ENCODE measurements around the gene KLHDC2. TPM values are rescaled to one million over a fixed set of nuclear protein-coding genes. Genes with fewer than 3 reads are reported as not detected.
"Not testable (repeated sequence)": the region's sequence is repeated elsewhere in the genome, so short reads cannot be mapped to it uniquely, and the experiment has no call there.

KLHDC2 gene
- total and polyA plus RNA-seq, 11 donors: 40.7 to 93.6 (median 82.4) TPM

DNA sequence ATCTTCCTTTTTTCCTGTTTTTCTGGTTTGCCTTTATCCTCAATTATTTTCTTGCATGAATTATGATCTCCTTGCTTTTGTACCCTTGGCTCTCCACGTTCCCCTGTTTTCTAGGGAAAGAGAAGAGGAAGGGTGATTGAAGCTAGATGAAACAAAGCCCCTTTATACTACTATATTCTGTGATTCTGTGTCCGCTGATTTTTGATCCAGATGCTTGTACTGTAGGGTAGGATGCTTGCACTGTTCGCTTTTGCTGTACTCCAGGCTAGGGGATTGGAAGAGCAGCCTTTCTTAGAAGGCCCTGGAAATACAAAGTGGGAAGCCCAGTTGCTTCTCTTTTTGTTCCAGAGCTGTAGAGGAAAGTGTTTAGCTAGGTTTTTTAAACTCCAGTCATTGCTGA, 35.1 kb upstream of the KLHDC2 start:
- Histone ChIP-seq H3K9me3 (no peaks in the 10 kb centered on the region), H3K27ac (no peak overlapping the region), H3K27me3 (no peaks in the 10 kb centered on the region), H3K36me3 (peaks cover 0 to 90% (median 14%) of the 10 kb centered on the region in 9 donors), H3K4me3 (no peak overlapping the region), H3K4me1 (no peaks in the 10 kb centered on the region)
- WGBS, 4 donors: 87 to 93% (median 92%) methylated on average over 3 of the region's 3 CpGs
- intact Hi-C loops (cut with DNase I): no loop called here
- no peak for DNase-seq
- ATAC-seq: no peak
- no peak for TF ChIP-seq POLR2A (IDR thresholded peaks at IDR 0.05)
- no peak for TF ChIP-seq CTCF (IDR thresholded peaks at IDR 0.05)

- H3K9me3 ChIP-seq: no peaks in the 10 kb centered on the region
- peaks cover 0 to 85% (median 8%) of the 10 kb centered on the region in 9 donors for H3K36me3 ChIP-seq
- H3K27me3 ChIP-seq: no peaks in the 10 kb centered on the region
- no peaks in the 10 kb centered on the region for H3K4me1 ChIP-seq
- TF ChIP-seq POLR2A (IDR thresholded peaks at IDR 0.05): no peak
- no peak for TF ChIP-seq CTCF (IDR thresholded peaks at IDR 0.05)
- no peak overlapping the region for H3K4me3 ChIP-seq
- DNase-seq (no peak), ATAC-seq (no peak)
- no peak overlapping the region for H3K27ac ChIP-seq
- intact Hi-C loops (cut with DNase I): no loop called here
These were observed 34.1 kb upstream of the KLHDC2 start for GRCh38 chr14:49733836-49734235.

DNA sequence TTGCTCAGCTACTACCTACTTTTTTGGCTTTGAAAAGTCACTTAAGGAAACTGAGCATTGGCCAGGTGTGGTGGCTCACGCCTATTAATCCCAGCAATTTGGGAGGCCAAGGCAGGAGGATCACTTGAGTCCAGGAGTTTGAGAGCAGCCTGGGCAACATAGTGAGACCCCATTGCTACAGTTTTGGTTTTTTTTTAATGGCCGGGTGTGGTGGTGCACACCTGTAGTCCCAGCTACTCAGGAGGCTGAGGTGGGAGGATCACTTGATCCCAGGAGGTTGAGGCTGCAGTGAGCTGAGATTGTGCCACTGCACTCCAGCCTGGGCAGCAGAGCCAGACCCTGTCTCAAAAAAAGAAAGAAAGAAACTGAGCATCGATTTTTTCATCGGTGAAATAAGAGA, 32.3 kb upstream of the KLHDC2 start:
- H3K27ac ChIP-seq; H3K4me1 ChIP-seq; ATAC-seq; H3K27me3 ChIP-seq; intact Hi-C loops (cut with DNase I); H3K4me3 ChIP-seq; DNase-seq; H3K9me3 ChIP-seq: not testable (repeated sequence)
- 85 to 98% (median 97%) methylated on average over 4 of the region's 4 CpGs for WGBS, 4 donors
- peaks cover 0 to 80% (median 9%) of the 10 kb centered on the region in 9 donors for H3K36me3 ChIP-seq

- TF ChIP-seq POLR2A (IDR thresholded peaks at IDR 0.05) (no peak), CTCF (IDR thresholded peaks at IDR 0.05) (no peak)
- Histone ChIP-seq H3K4me3 (no peak overlapping the region), H3K27me3 (no peaks in the 10 kb centered on the region), H3K9me3 (no peaks in the 10 kb centered on the region), H3K4me1 (no peaks in the 10 kb centered on the region), H3K36me3 (peaks cover 0 to 98% (median 39%) of the 10 kb centered on the region in 9 donors), H3K27ac (no peak overlapping the region)
- no peak for ATAC-seq
- no peak for DNase-seq
- intact Hi-C loops (cut with DNase I): no loop called here
- 86 to 96% (median 92%) methylated on average over 1 of the region's 1 CpG for WGBS, 4 donors
These were observed 22.8 kb upstream of the KLHDC2 start for GRCh38 chr14:49745191-49745590.

DNA sequence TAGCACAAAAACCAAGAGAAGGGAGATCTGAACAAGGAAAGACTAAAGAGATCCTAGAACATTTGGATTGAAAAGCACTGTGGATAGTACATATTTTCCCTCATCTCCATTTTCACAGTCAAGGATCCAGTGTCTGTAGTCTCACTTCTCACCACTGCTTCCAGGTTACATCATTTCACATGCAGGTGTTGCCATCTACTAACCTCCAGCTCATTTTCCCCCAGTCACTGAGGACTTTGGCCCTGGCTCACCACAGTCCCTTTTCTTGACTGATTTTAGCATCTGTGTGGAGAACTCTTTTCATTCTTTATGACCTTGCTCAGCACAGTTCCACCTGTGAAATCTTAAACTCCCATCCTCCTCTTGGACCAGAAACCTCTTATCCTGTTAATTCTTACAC, 21.5 kb upstream of the KLHDC2 start:
- H3K4me3 ChIP-seq; H3K9me3 ChIP-seq; ATAC-seq; DNase-seq; H3K27ac ChIP-seq; intact Hi-C loops (cut with DNase I); H3K4me1 ChIP-seq; H3K27me3 ChIP-seq: not testable (repeated sequence)
- H3K36me3 ChIP-seq: peaks cover 0 to 97% (median 30%) of the 10 kb centered on the region in 9 donors
